NCI-H187 (cell line): ENCODE results near the gene TERT.
A peak's percentile ranks its signal among the peaks of the same experiment; 100 is the strongest.

Experiments
- DNase-seq, 2 experiments: peaks; one replicate each; lab custom pipeline; 2025; lab: John Stamatoyannopoulos, UW

TERT gene

GRCh38 chr5:1259806-1260480 is 34.9 kb downstream of the TERT start:
- no peak for DNase-seq

- no peak for DNase-seq
Observed at GRCh38 chr5:1257841-1258240, 37.0 kb downstream of the TERT start.

- DNase-seq: no peak
Observed at GRCh38 chr5:1257363-1257762, 37.5 kb downstream of the TERT start.

GRCh38 chr5:1256776-1257175 is 38.1 kb downstream of the TERT start:
- no peak for DNase-seq

- no peak for DNase-seq
Observed at GRCh38 chr5:1255081-1255561, 39.7 kb downstream of the TERT start.

- DNase-seq: no peak
Observed at GRCh38 chr5:1254196-1254595, 40.7 kb downstream of the TERT start.

GRCh38 chr5:1253456-1254105 is 41.3 kb downstream of the TERT start:
- no peak for DNase-seq

- DNase-seq: no peak
Observed at GRCh38 chr5:1252681-1253080, 42.2 kb downstream of the TERT start.

- no peak for DNase-seq
Observed at GRCh38 chr5:1251678-1252580, 42.9 kb downstream of the TERT start.

- DNase-seq: no peak
Observed at GRCh38 chr5:1249366-1250280, 45.2 kb downstream of the TERT start.

GRCh38 chr5:1247811-1248210 is 47.1 kb downstream of the TERT start:
- DNase-seq: no peak

- DNase-seq: peak in 1 of 2 experiments; percentile 54
Observed at GRCh38 chr5:1246711-1247431, 48.0 kb downstream of the TERT start.

GRCh38 chr5:1245905-1246576 is 48.8 kb downstream of the TERT start:
- no peak for DNase-seq

GRCh38 chr5:1244976-1245375 is 49.9 kb downstream of the TERT start:
- no peak for DNase-seq

GRCh38 chr5:1244255-1244654 is 50.6 kb downstream of the TERT start:
- no peak for DNase-seq

- no peak for DNase-seq
Observed at GRCh38 chr5:1243487-1244130, 51.3 kb downstream of the TERT start.

- no peak for DNase-seq
Observed at GRCh38 chr5:1242733-1243486, 52.0 kb downstream of the TERT start.

- no peak for DNase-seq
Observed at GRCh38 chr5:1241509-1242080, 53.3 kb downstream of the TERT start.
